Brain microvascular endothelial cell (primary cell): ENCODE data around the gene UBR2.

Experiments
- DNase-seq: peaks from one replicate; pipeline ENCODE4 v3.0.0-alpha.2; 2020
- H3K27ac ChIP-seq: fragments of 250-450 bp; sonication (Bioruptor Pico); 2 replicates; pipeline ENCODE4 v1.5.1; 2020; ENCODE audit warnings: mild to moderate bottlenecking, moderate library complexity
- H3K27me3 ChIP-seq: fragments of 250-450 bp; sonication (Bioruptor Pico); replicated peaks from 2 replicates; pipeline ENCODE4 v1.5.1; 2020; ENCODE audit warnings: mild to moderate bottlenecking
- H3K36me3 ChIP-seq: fragments of 250-450 bp; sonication (Bioruptor Pico); replicated peaks from 2 replicates; pipeline ENCODE4 v1.5.1; 2020; ENCODE audit warnings: mild to moderate bottlenecking
- H3K4me3 ChIP-seq: 2 replicates; pipeline ENCODE4 v1.5.1; 2011; ENCODE audit warnings: low read depth, mild to moderate bottlenecking, control low read depth, low read length, moderate library complexity
- in situ Hi-C: cut with HindIII; loops from 2 replicates; pipeline ENCODE4 v1.10.0; 2017; ENCODE audit warnings: low sequenced_read_pairs, low pct_ligation_motif_present
- TF ChIP-seq, protein P1 (sequence below): IDR thresholded peaks from 2 replicates; pipeline ENCODE4 v1.5.1; 2011; ENCODE audit warnings: low read depth, mild to moderate bottlenecking, moderate library complexity, low read length, control low read depth, inconsistent platforms; ENCODE audit errors: missing control alignments

The UBR2 gene

GRCh38 chr6:42627674-42628073 is 63.8 kb downstream of the UBR2 start:
- Histone ChIP-seq H3K36me3 (peaks cover 6% of the 10 kb centered on the region), H3K4me3 (no peak overlapping the region), H3K27ac (no peak overlapping the region), H3K27me3 (no peaks in the 10 kb centered on the region)
- TF ChIP-seq, protein P1, sequence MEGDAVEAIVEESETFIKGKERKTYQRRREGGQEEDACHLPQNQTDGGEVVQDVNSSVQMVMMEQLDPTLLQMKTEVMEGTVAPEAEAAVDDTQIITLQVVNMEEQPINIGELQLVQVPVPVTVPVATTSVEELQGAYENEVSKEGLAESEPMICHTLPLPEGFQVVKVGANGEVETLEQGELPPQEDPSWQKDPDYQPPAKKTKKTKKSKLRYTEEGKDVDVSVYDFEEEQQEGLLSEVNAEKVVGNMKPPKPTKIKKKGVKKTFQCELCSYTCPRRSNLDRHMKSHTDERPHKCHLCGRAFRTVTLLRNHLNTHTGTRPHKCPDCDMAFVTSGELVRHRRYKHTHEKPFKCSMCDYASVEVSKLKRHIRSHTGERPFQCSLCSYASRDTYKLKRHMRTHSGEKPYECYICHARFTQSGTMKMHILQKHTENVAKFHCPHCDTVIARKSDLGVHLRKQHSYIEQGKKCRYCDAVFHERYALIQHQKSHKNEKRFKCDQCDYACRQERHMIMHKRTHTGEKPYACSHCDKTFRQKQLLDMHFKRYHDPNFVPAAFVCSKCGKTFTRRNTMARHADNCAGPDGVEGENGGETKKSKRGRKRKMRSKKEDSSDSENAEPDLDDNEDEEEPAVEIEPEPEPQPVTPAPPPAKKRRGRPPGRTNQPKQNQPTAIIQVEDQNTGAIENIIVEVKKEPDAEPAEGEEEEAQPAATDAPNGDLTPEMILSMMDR: no peak
- in situ Hi-C loops: no loop called here
- no peak for DNase-seq

DNA sequence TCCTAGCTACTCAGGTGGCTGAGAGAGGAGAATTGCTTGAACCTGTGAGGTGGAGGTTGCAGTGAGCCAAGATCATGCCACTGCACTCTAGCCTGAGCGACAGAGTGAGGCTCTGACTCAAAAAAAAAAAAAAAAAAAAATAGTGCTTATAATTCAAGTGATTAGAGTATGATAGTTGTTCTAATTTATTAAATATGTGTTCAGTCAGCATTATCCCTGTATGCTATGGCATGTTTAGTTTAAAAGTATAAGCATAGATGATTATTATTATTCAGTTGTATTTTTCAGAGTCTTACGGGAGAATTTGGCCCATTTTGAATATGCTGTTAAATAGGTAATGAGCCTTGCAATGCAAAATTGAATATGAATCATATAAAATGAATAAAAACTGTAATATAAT is 64.8 kb downstream of the UBR2 start:
- Histone ChIP-seq H3K36me3 (peaks cover 12% of the 10 kb centered on the region), H3K4me3 (no peak overlapping the region), H3K27ac (no peak overlapping the region), H3K27me3 (no peaks in the 10 kb centered on the region)
- in situ Hi-C loops: no loop called here
- TF ChIP-seq, protein P1: no peak
- DNase-seq: no peak

- no peak overlapping the region for H3K27ac ChIP-seq
- peaks cover 14% of the 10 kb centered on the region for H3K36me3 ChIP-seq
- H3K27me3 ChIP-seq: no peaks in the 10 kb centered on the region
- no peak overlapping the region for H3K4me3 ChIP-seq
- TF ChIP-seq, protein P1: no peak
- in situ Hi-C loops: no loop called here
- no peak for DNase-seq
Observed at GRCh38 chr6:42629845-42630244, 66.0 kb downstream of the UBR2 start.

GRCh38 chr6:42637681-42638080 is 73.9 kb downstream of the UBR2 start:
- TF ChIP-seq, protein P1: no peak
- no peak overlapping the region for H3K4me3 ChIP-seq
- in situ Hi-C loops: no loop called here
- H3K36me3 ChIP-seq: peaks cover 21% of the 10 kb centered on the region
- H3K27ac ChIP-seq: no peak overlapping the region
- H3K27me3 ChIP-seq: no peaks in the 10 kb centered on the region
- DNase-seq: no peak

DNA sequence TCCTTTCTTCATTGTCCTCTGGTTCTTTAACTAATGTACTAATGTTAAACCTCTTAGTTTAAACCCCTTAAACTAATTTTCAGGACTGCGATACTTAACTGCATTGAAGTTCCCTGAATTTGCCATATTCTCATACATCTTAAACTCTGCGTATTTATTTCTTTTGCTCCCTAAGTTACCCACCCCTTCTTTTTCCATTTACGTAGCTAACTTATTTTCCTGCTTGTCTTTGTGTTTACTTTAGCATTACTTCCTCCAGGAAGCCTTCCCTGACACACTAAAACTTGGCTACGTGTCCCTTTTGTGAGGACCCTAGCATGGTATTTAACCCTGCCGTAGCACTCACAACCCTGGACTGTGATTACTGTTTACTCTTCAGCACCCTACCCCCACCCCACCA is 79.0 kb downstream of the UBR2 start:
- no peaks in the 10 kb centered on the region for H3K27me3 ChIP-seq
- TF ChIP-seq, protein P1: no peak
- no peak overlapping the region for H3K27ac ChIP-seq
- H3K36me3 ChIP-seq: peaks cover 28% of the 10 kb centered on the region
- no peak overlapping the region for H3K4me3 ChIP-seq
- no peak for DNase-seq
- in situ Hi-C loops: no loop called here

DNA sequence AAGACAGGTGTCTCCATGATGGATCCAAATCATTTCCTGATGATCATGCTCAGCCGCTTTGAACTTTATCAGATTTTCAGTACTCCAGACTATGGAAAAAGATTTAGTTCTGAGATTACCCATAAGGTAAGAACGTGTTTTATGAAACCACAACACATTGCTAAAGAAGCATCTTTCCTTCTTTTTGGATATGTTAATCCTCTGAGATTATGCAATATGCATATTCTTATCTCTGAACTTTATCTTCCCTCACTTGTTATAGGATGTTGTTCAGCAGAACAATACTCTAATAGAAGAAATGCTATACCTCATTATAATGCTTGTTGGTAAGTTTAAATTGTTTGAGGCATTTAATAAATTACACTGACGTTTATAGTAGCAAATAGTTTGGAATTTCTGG is 80.4 kb downstream of the UBR2 start:
- in situ Hi-C loops: no loop called here
- TF ChIP-seq, protein P1: no peak
- no peak overlapping the region for H3K27ac ChIP-seq
- no peak overlapping the region for H3K4me3 ChIP-seq
- no peaks in the 10 kb centered on the region for H3K27me3 ChIP-seq
- peaks cover 35% of the 10 kb centered on the region for H3K36me3 ChIP-seq
- no peak for DNase-seq
